NT2/D1 (cell line): ENCODE measurements around the gene SPAG9.

Experiments used
- DNase-seq: peaks from one replicate; pipeline ENCODE4 v3.0.0-alpha.2; 2011; ENCODE audit warnings: low read depth, low spot score
- H3K27me3 ChIP-seq: 2 replicates; pipeline ENCODE4 v1.6.0; 2011; ENCODE audit warnings: mild to moderate bottlenecking; ENCODE audit not compliant: insufficient read length, insufficient read depth
- H3K36me3 ChIP-seq: 2 replicates; pipeline ENCODE4 v1.6.1; 2011; ENCODE audit warnings: mild to moderate bottlenecking, low read length, mixed read lengths; ENCODE audit not compliant: insufficient read depth, insufficient read length
- H3K4me1 ChIP-seq: 2 replicates; pipeline ENCODE4 v1.5.1; 2011; ENCODE audit not compliant: insufficient read depth, insufficient read length
- H3K4me3 ChIP-seq: 2 replicates; pipeline ENCODE4 v1.5.1; 2011; ENCODE audit warnings: low read depth; ENCODE audit not compliant: insufficient read length
- H3K9ac ChIP-seq: 2 replicates; pipeline ENCODE4 v1.6.0; 2011; ENCODE audit warnings: low read depth; ENCODE audit not compliant: insufficient read length
- H3K9me3 ChIP-seq: 2 replicates; pipeline ENCODE4 v1.5.1; 2011; ENCODE audit warnings: mild to moderate bottlenecking, low read length; ENCODE audit not compliant: insufficient read depth
- SUZ12 ChIP-seq: IDR thresholded peaks from 2 replicates; pipeline ENCODE4 v1.6.1; 2011; ENCODE audit not compliant: insufficient read length, insufficient read depth; ENCODE audit errors: extremely low read depth
- YY1 ChIP-seq: IDR thresholded peaks from 2 replicates; pipeline ENCODE4 v1.6.1; 2011; ENCODE audit not compliant: insufficient read length, insufficient read depth
- ZNF274 ChIP-seq: IDR thresholded peaks from 2 replicates; pipeline ENCODE4 v1.6.1; 2011; ENCODE audit warnings: mild to moderate bottlenecking, low read depth, low read length

The SPAG9 gene

GRCh38 chr17:50949989-50950877, 170.4 kb downstream of the SPAG9 start:
- TF ChIP-seq SUZ12 (no peak), YY1 (no peak), ZNF274 (no peak)

GRCh38 chr17:50949128-50949988, 171.3 kb downstream of the SPAG9 start:
- DNase-seq, result no peak

More at GRCh38 chr17:50949989-50950877, 170.4 kb downstream of the SPAG9 start:
- Histone ChIP-seq H3K36me3 (no peaks in the 10 kb centered on the region), H3K4me1 (peaks cover 33% of the 10 kb centered on the region), H3K27me3 (peaks cover 31% of the 10 kb centered on the region), H3K9ac (peak overlapping the region; percentile 46), H3K4me3 (peak overlapping the region; percentile 3), H3K9me3 (no peaks in the 10 kb centered on the region)
- peak; percentile 32 for DNase-seq

GRCh38 chr17:50948711-50949110, 172.0 kb downstream of the SPAG9 start:
- peaks cover 46% of the 10 kb centered on the region for H3K27me3 ChIP-seq
- peaks cover 36% of the 10 kb centered on the region for H3K4me1 ChIP-seq
- no peak overlapping the region for H3K9ac ChIP-seq
- no peak for TF ChIP-seq ZNF274
- no peak for TF ChIP-seq SUZ12
- no peak for TF ChIP-seq YY1
- H3K9me3 ChIP-seq, result no peaks in the 10 kb centered on the region
- H3K36me3 ChIP-seq, result no peaks in the 10 kb centered on the region
- no peak overlapping the region for H3K4me3 ChIP-seq
- no peak for DNase-seq

More at GRCh38 chr17:50949128-50949988, 171.3 kb downstream of the SPAG9 start:
- Histone ChIP-seq H3K4me1 (peaks cover 37% of the 10 kb centered on the region), H3K27me3 (peaks cover 39% of the 10 kb centered on the region), H3K9ac (peak overlapping the region; percentile 56), H3K9me3 (no peaks in the 10 kb centered on the region), H3K36me3 (no peaks in the 10 kb centered on the region), H3K4me3 (peak overlapping the region; percentile 3)
- TF ChIP-seq ZNF274, result no peak
- TF ChIP-seq SUZ12, result no peak
- TF ChIP-seq YY1, result no peak

- DNase-seq, result no peak
- H3K9me3 ChIP-seq, result no peaks in the 10 kb centered on the region
Measured at GRCh38 chr17:50947782-50948543, 172.7 kb downstream of the SPAG9 start.

GRCh38 chr17:50946891-50947781, 173.5 kb downstream of the SPAG9 start:
- Histone ChIP-seq H3K9ac (no peak overlapping the region), H3K36me3 (no peaks in the 10 kb centered on the region), H3K9me3 (no peaks in the 10 kb centered on the region), H3K27me3 (peaks cover 59% of the 10 kb centered on the region), H3K4me1 (peaks cover 39% of the 10 kb centered on the region), H3K4me3 (no peak overlapping the region)
- DNase-seq, result no peak
- TF ChIP-seq ZNF274 (no peak), YY1 (no peak), SUZ12 (no peak)

More at GRCh38 chr17:50947782-50948543, 172.7 kb downstream of the SPAG9 start:
- Histone ChIP-seq H3K9ac (no peak overlapping the region), H3K27me3 (peaks cover 52% of the 10 kb centered on the region), H3K4me1 (peaks cover 34% of the 10 kb centered on the region), H3K4me3 (no peak overlapping the region), H3K36me3 (no peaks in the 10 kb centered on the region)
- TF ChIP-seq SUZ12 (no peak), ZNF274 (no peak), YY1 (no peak)
